Choroid plexus epithelial cell (primary cell): ENCODE data around the gene TCEA3.

Experiments
- DNase-seq: peaks from one replicate; pipeline ENCODE4 v3.0.0-alpha.2; 2010; ENCODE audit warnings: low read depth
- H3K4me3 ChIP-seq: 2 replicates; pipeline ENCODE4 v1.5.1; 2011; ENCODE audit warnings: low read depth, mild to moderate bottlenecking, control low read depth, low read length, moderate library complexity
- CTCF ChIP-seq: conservative IDR thresholded peaks from 2 replicates; pipeline ENCODE4 v1.5.1; 2011; ENCODE audit warnings: low read depth, mild to moderate bottlenecking, control low read depth, inconsistent platforms, low read length, moderate library complexity

TCEA3 gene

GRCh38 chr1:23401313-23401712 is 23.2 kb downstream of the TCEA3 start:
- no peak for TF ChIP-seq CTCF
- DNase-seq, result no peak

GRCh38 chr1:23400324-23401114 is 24.0 kb downstream of the TCEA3 start:
- TF ChIP-seq CTCF, result no peak
- H3K4me3 ChIP-seq, result no peak overlapping the region
- DNase-seq, result peak; percentile 76

More at GRCh38 chr1:23401313-23401712, 23.2 kb downstream of the TCEA3 start:
- no peak overlapping the region for H3K4me3 ChIP-seq

- H3K4me3 ChIP-seq, result no peak overlapping the region
- TF ChIP-seq CTCF, result no peak
- DNase-seq, result no peak
Observed at GRCh38 chr1:23399229-23399628, 25.3 kb downstream of the TCEA3 start.

- no peak for DNase-seq
- no peak overlapping the region for H3K4me3 ChIP-seq
- TF ChIP-seq CTCF, result no peak
Observed at GRCh38 chr1:23397908-23398307, 26.6 kb downstream of the TCEA3 start.

GRCh38 chr1:23396380-23396779 is 28.2 kb downstream of the TCEA3 start:
- no peak for DNase-seq
- no peak overlapping the region for H3K4me3 ChIP-seq
- TF ChIP-seq CTCF, result no peak

GRCh38 chr1:23395849-23396248 is 28.7 kb downstream of the TCEA3 start:
- no peak overlapping the region for H3K4me3 ChIP-seq
- DNase-seq, result no peak
- no peak for TF ChIP-seq CTCF

GRCh38 chr1:23395154-23395724 is 29.3 kb downstream of the TCEA3 start:
- TF ChIP-seq CTCF, result no peak
- DNase-seq, result no peak
- H3K4me3 ChIP-seq, result no peak overlapping the region
